GM19035 (cell line): Measurements from ENCODE around the gene ZIC1.

ENCODE experiments used
- ATAC-seq: cut with Tn5 transposase; IDR thresholded peaks from one replicate; pipeline ENCODE4 v1.9.1; 2021; ENCODE audit not compliant: unreplicated experiment

Gene ZIC1

DNA sequence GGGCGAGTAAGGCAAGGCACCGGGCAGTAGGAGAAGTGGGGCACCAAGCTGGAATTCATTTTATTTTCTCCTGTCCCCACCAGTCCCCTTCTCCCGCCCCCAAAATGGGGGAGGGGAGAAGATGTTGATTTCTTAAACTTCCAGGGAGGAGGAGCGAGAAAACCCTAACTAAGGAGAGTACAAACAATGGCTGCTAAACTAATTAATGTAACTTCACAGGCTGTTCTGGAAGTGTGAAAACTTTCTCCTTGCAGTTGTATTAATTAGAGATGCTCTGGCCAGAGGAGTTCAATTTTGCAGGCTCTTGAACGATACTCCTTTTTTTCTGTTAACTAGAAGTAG, 14.3 kb upstream of the ZIC1 start:
- no peak for ATAC-seq

GRCh38 chr3:147395899-147396711, 13.1 kb upstream of the ZIC1 start:
- no peak for ATAC-seq

GRCh38 chr3:147396712-147397046, 12.5 kb upstream of the ZIC1 start:
- ATAC-seq, result no peak

DNA sequence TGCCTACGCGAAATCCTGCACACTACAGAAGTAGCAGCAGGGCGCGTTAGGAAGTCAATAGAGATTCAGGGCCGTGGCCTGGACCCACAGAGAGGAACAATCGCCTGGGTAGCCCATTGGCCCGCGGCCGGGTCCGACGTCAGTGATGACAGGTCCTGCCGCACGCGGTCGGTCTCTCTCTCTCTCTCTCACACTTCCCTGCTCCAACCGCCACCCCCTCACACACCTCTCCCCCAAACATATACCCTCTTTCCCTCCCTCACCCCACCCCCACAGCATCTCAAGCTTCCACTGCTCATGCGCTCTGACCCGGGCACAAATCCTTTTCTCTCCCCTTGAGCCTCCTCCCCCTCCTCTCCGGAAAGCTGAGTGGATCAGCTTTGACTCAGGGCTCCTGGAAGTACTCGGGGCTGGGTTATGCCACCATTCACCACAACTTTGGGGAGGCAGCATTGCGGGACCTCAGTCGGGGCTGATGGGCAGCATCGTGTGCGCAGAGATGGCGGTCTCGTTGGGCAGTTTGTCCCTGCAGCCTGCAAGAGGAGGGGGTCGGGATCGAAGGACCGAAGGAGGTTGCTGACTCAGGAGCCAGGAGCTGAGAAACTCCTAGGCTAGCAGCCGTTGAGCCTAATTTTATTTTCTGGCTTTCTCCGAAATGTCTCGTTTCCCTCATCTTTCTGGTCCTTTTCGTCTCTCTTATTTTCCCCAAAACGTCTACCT, 11.8 kb upstream of the ZIC1 start:
- ATAC-seq, result no peak

- ATAC-seq, result no peak
Observed at GRCh38 chr3:147397875-147398812, 11.0 kb upstream of the ZIC1 start.

DNA sequence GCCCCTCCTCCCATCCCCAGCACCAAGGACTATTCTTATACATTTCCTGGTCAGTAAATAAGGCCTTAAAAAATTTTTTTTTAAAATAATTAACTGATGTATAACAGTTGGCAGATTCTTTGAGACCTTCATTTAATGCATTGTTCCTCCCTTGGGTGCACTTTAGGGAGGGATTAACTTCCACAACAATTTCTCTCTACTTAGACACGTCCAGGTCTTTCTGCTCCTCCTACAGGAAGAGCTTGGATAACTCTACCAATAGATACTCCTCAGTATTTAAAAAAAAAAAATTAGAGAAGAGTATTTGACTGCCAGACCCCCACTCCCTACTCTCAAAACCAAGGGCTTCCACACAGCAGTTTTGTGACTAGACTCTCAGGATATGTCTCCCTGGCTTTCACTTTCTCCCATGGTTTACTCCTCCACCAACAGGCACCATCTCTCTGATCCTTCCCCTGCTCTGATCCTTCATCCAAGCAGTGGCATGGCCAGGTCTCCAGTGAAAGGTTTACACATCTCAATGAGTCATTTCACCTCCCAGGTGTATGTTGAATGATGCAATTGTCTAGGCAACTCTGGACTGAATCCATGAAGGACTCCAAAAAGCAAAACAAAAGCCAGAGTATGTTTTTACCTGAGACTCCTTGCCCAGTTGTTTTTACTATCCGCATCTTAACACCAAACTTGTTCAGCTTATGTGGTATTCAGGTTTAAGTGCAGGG, 10.2 kb upstream of the ZIC1 start:
- no peak for ATAC-seq

- ATAC-seq, result no peak
Observed at GRCh38 chr3:147400111-147400510, 9.1 kb upstream of the ZIC1 start.

GRCh38 chr3:147400999-147401398, 8.2 kb upstream of the ZIC1 start:
- no peak for ATAC-seq

DNA sequence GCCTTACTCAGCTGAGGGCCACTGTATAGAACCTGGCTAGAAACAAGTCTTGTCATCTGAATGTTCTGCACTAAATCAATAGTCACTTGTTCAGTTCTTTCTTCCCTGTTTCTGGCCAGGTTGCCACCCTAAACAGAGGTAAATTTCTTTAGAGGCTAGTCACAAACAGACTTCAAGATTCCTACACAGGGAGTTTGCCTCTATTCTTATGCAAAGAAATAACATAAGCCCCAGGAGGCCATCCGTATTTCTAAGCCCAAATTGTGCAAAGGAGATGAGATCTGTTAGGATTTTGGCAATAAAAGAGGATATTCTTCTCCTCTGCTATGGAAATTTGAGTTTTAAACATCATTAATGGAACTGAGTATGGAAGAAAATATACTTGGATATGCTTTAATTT, 7.7 kb upstream of the ZIC1 start:
- ATAC-seq, result no peak

- ATAC-seq, result no peak
Observed at GRCh38 chr3:147402159-147402558, 7.0 kb upstream of the ZIC1 start.

- no peak for ATAC-seq
Observed at GRCh38 chr3:147403511-147403910, 5.7 kb upstream of the ZIC1 start.

- ATAC-seq, result no peak
Observed at GRCh38 chr3:147404000-147404799, 5.0 kb upstream of the ZIC1 start.

- no peak for ATAC-seq
Observed at GRCh38 chr3:147404800-147405230, 4.3 kb upstream of the ZIC1 start.

- no peak for ATAC-seq
Observed at GRCh38 chr3:147405231-147406027, 3.7 kb upstream of the ZIC1 start.

GRCh38 chr3:147406028-147406931, 2.9 kb upstream of the ZIC1 start, which contains the start of gene ZIC4:
ZIC4 (minus strand) TSS chr3:147406543; CDS start chr3:147402797, 3,746 bp downstream.
- ATAC-seq, result no peak

GRCh38 chr3:147407114-147407497, 2.1 kb upstream of the ZIC1 start:
- ATAC-seq, result no peak

DNA sequence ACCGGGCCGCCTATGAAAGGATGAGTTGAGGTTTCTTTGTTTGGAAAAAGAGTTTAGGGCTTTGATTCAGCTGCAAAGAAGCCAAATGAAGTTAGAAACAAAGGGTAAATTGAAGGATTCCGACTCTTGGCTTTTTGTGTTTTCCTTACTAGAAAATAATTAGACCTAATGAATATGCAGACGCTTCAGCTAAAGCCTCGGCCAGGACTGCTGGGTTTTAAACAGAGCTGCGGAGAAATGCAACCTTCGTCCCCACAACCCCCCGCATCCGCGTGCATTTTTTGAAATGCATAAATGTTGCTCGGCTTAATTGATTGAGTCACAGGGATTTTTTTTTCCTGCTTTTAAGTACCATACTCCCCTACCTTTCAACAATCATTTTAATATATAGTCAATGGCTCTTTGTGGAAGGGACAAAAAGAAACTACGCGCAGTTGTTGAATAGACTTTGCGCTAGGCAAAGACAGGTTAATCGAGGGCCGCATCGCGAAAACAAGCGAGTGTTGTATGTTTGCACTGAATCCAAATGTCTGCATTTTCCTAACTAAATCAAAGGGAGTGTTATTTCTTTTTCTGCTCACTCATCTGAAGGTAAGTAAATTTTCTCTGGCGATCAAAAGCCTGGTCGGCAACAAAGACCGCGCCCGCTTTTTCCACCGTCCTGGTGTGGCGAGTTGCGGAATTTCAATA, 1.5 kb upstream of the ZIC1 start:
- ATAC-seq, result no peak
